Stomach (tissue), 9 donors: ENCODE data around the gene RRP1. TPM values are rescaled to one million over a fixed set of nuclear protein-coding genes. Genes with fewer than 3 reads are reported as not detected.
A peak's percentile ranks its signal among the peaks of the same experiment; 100 is the strongest.

Source experiments
- DNase-seq, 2 donors: peaks; one replicate each; pipeline versions ENCODE4 v3.0.0 to v3.0.0-alpha.2; 2013 to 2019
- H3K27ac ChIP-seq, 5 donors: fragments of 200-600 bp in 4 of 5; sonication (generic) in 4 of 5; one replicate each; pipeline ENCODE4 v1.5.1; 2013 to 2019; ENCODE audit warnings: mild to moderate bottlenecking in 1 of 5, moderate library complexity in 1 of 5
- H3K27me3 ChIP-seq, 3 donors: fragments of 200-600 bp; sonication (generic); one replicate each; pipeline ENCODE4 v1.5.1; 2017 to 2019; ENCODE audit warnings: mixed run types in 1 of 3
- H3K36me3 ChIP-seq, 4 donors: fragments of 200-600 bp; sonication (generic); 1 replicate in 3 of 4; 2 replicates in 1 of 4; pipeline ENCODE4 v1.5.1; 2016 to 2019
- H3K4me1 ChIP-seq, 4 donors: fragments of 200-600 bp; sonication (generic); one replicate each; pipeline ENCODE4 v1.5.1; 2016 to 2019
- H3K4me3 ChIP-seq, 4 donors: fragments of 200-600 bp; sonication (generic) in 3 of 4; one replicate each; pipeline ENCODE4 v1.5.1; 2016 to 2019; ENCODE audit warnings: mild to moderate bottlenecking in 1 of 4
- H3K9me3 ChIP-seq, 4 donors: fragments of 200-600 bp; sonication (generic); one replicate each; pipeline ENCODE4 v1.5.1; 2016 to 2019
- CTCF ChIP-seq, 7 experiments: fragments of 450-650 bp in 4 of 7; fragments of 200-600 bp in 3 of 7; sonication (generic) in 3 of 7; IDR thresholded peaks; one replicate each; pipeline ENCODE4 v1.5.1; 2016 to 2019; ENCODE audit warnings: antibody characterized with exemption in 7 of 7, control low read depth in 2 of 7, mild to moderate bottlenecking in 1 of 7
- EP300 ChIP-seq: sonication (generic); formaldehyde crosslinking; IDR thresholded peaks from one replicate; pipeline ENCODE4 v1.6.1; 2017; ENCODE audit warnings: antibody characterized with exemption
- POLR2A ChIP-seq, 4 donors: fragments of 450-650 bp; IDR thresholded peaks; one replicate each; pipeline ENCODE4 v1.6.1; 2016; ENCODE audit warnings: antibody characterized with exemption in 4 of 4, control low read depth in 2 of 4, mild to moderate bottlenecking in 1 of 4, moderate library complexity in 1 of 4
- POLR2AphosphoS5 ChIP-seq, 3 donors: sonication (generic); formaldehyde crosslinking; IDR thresholded peaks; one replicate each; pipeline ENCODE4 v1.6.1; 2016; ENCODE audit warnings: antibody characterized with exemption in 3 of 3
- WGBS, 5 donors: extraction: QIAGEN DNeasy Blood & Tissue Kit in 3 of 5; methylation state at CpG; one replicate each; pipeline versions ENCODE4 v1.1.5 to v1.1.7; 2013 to 2018; 5-methylcytosine and 5-hydroxymethylcytosine counted together
- intact Hi-C: fragments of 100-400 bp; cut with DNase I; formaldehyde crosslinking; loops from one replicate; pipeline ENCODE4 v1.15.1; 2023; ENCODE audit warnings: low total_unique reads
- polyA plus RNA-seq, 3 donors: library from polyadenylated mRNA; stranded (reverse); fragments of 200-250 nt; gene quantifications; one replicate each; pipeline ENCODE4 v1.2.3, GENCODE V29; 2013
- total RNA-seq, 5 donors: library from RNA; depleted of rRNA; stranded (reverse); fragments of >200 nt; gene quantifications; one replicate each; pipeline versions ENCODE4 v1.1.0 to v1.2.3, GENCODE V29; 2014 to 2016
- donor health status: healthy with polysubstance abuse.
- donor health status: Bipolar disorder and iron deficiency.
- donor health status: healthy.

Gene RRP1
- total and polyA plus RNA-seq, 8 donors = 10.6 to 25.6 (median 16.4) TPM

GRCh38 chr21:43802713-43803313 lies 13.4 kb downstream of the RRP1 start:
- no peaks in the 10 kb centered on the region for H3K27me3 ChIP-seq
- peaks cover 51 to 75% (median 73%) of the 10 kb centered on the region in 4 donors for H3K36me3 ChIP-seq
- 83 to 94% (median 85%) methylated on average over 13 to 14 of the region's 14 CpGs for WGBS, 5 donors
- H3K9me3 ChIP-seq = no peaks in the 10 kb centered on the region
- TF ChIP-seq POLR2A (IDR thresholded peaks at IDR 0.05) (no peak), POLR2AphosphoS5 (IDR thresholded peaks at IDR 0.05) (no peak), CTCF (IDR thresholded peaks at IDR 0.05) (no peak), EP300 (no peak)
- intact Hi-C loops = no loop called here
- no peak overlapping the region for H3K27ac ChIP-seq
- H3K4me1 ChIP-seq = no peaks in the 10 kb centered on the region
- no peak for DNase-seq
- H3K4me3 ChIP-seq = no peak overlapping the region

- no peak for DNase-seq
- H3K4me1 ChIP-seq = no peaks in the 10 kb centered on the region
- peaks cover 42 to 69% (median 65%) of the 10 kb centered on the region in 4 donors for H3K36me3 ChIP-seq
- H3K4me3 ChIP-seq = no peak overlapping the region
- no peak overlapping the region for H3K27ac ChIP-seq
- no peaks in the 10 kb centered on the region for H3K9me3 ChIP-seq
- H3K27me3 ChIP-seq = no peaks in the 10 kb centered on the region
- intact Hi-C loops = no loop called here
- TF ChIP-seq POLR2A (IDR thresholded peaks at IDR 0.05) (no peak), CTCF (IDR thresholded peaks at IDR 0.05) (no peak), EP300 (no peak)
- 87 to 93% (median 90%) methylated on average over 30 to 33 of the region's 33 CpGs for WGBS, 5 donors
Observed at GRCh38 chr21:43803558-43804300, 14.4 kb downstream of the RRP1 start.

GRCh38 chr21:43805275-43805800 lies 16.0 kb downstream of the RRP1 start:
- H3K27ac ChIP-seq = peak overlapping the region in 1 of 5 donors; percentile 53
- H3K9me3 ChIP-seq = no peaks in the 10 kb centered on the region
- H3K27me3 ChIP-seq = no peaks in the 10 kb centered on the region
- H3K36me3 ChIP-seq = peaks cover 29 to 58% (median 49%) of the 10 kb centered on the region in 4 donors
- no peak for TF ChIP-seq EP300
- TF ChIP-seq POLR2AphosphoS5 (IDR thresholded peaks at IDR 0.05) = no peak
- TF ChIP-seq POLR2A (IDR thresholded peaks at IDR 0.05) = no peak
- DNase-seq = peak in 1 of 2 donors; percentile 42
- H3K4me1 ChIP-seq = peaks cover 0 to 3% (median under 1%) of the 10 kb centered on the region in 4 donors
- WGBS, 5 donors = 77 to 83% (median 81%) methylated on average over 14 of the region's 14 CpGs
- intact Hi-C loops = no loop called here
- H3K4me3 ChIP-seq = no peak overlapping the region

GRCh38 chr21:43806017-43806710 lies 16.8 kb downstream of the RRP1 start:
- peaks cover 20 to 50% (median 41%) of the 10 kb centered on the region in 4 donors for H3K36me3 ChIP-seq
- H3K4me1 ChIP-seq = peaks cover 3 to 11% (median 9%) of the 10 kb centered on the region in 4 donors
- H3K27ac ChIP-seq = peak overlapping the region in 1 of 5 donors; percentile 14
- no peak for DNase-seq
- no peaks in the 10 kb centered on the region for H3K9me3 ChIP-seq
- no peaks in the 10 kb centered on the region for H3K27me3 ChIP-seq
- H3K4me3 ChIP-seq = no peak overlapping the region
- TF ChIP-seq POLR2A (IDR thresholded peaks at IDR 0.05) (no peak), EP300 (no peak), POLR2AphosphoS5 (IDR thresholded peaks at IDR 0.05) (no peak), CTCF (IDR thresholded peaks at IDR 0.05) (no peak)
- 83 to 91% (median 87%) methylated on average over 20 to 21 of the region's 21 CpGs for WGBS, 5 donors
- intact Hi-C loops = no loop called here
